ENCODE results near the gene NELFB. TPM values are rescaled to one million over a fixed set of nuclear protein-coding genes. Genes with fewer than 3 reads are reported as not detected.

Gene NELFB
- total RNA-seq, 1 experiment from 2014 or later, result 95.0 TPM

- no peak for TF ChIP-seq ZMAT4 (CRISPR knock-in tag; IDR thresholded peaks at IDR 0.05)
- TF ChIP-seq SMAD3 (CRISPR knock-in tag; IDR thresholded peaks at IDR 0.05; ENCODE audit: borderline replicate concordance), result no peak
- TF ChIP-seq NR2C2 (CRISPR knock-in tag; IDR thresholded peaks at IDR 0.05), result no peak
- TF ChIP-seq ARID4B (CRISPR knock-in tag; IDR thresholded peaks at IDR 0.05; ENCODE audit: borderline replicate concordance), result peak; percentile 84; the same call in 1 of the 2 replicates
- TF ChIP-seq NFE2L1 (CRISPR knock-in tag; IDR thresholded peaks at IDR 0.05), result no peak
- no peak for TF ChIP-seq AFF4 (CRISPR knock-in tag; IDR thresholded peaks at IDR 0.05; ENCODE audit: borderline replicate concordance)
- no peak for TF ChIP-seq NR3C1 (CRISPR knock-in tag; conservative IDR thresholded peaks at IDR 0.05; ENCODE audit: low read depth)
- TF ChIP-seq E2F1 (CRISPR knock-in tag; IDR thresholded peaks at IDR 0.05), result no peak
- no peak for TF ChIP-seq MXD4 (CRISPR knock-in tag; IDR thresholded peaks at IDR 0.05; ENCODE audit: borderline replicate concordance)
- TF ChIP-seq IRF1 (CRISPR knock-in tag; IDR thresholded peaks at IDR 0.05), result no peak
- TF ChIP-seq FOXK1 (CRISPR knock-in tag; IDR thresholded peaks at IDR 0.05), result no peak
- TF ChIP-seq USF1 (CRISPR knock-in tag; IDR thresholded peaks at IDR 0.05), result no peak
- TF ChIP-seq GTF2I (CRISPR knock-in tag; conservative IDR thresholded peaks at IDR 0.05), result no peak
- TF ChIP-seq IRF2 (CRISPR knock-in tag; IDR thresholded peaks at IDR 0.05; ENCODE audit: borderline replicate concordance, low read depth), result no peak
- TF ChIP-seq ERG (CRISPR knock-in tag; IDR thresholded peaks at IDR 0.05), result no peak
- 0 out of 2 replicates have a peak, but pooled peaks have one; percentile 34 for TF ChIP-seq E2F5 (CRISPR knock-in tag; IDR thresholded peaks at IDR 0.05)
- TF ChIP-seq EMX1 (CRISPR knock-in tag; IDR thresholded peaks at IDR 0.05), result no peak
- no peak for TF ChIP-seq NFATC4 (CRISPR knock-in tag; IDR thresholded peaks at IDR 0.05)
- TF ChIP-seq ZBTB43 (CRISPR knock-in tag; IDR thresholded peaks at IDR 0.05), result no peak
- TF ChIP-seq ZNF512 (CRISPR knock-in tag; IDR thresholded peaks at IDR 0.05; ENCODE audit: borderline replicate concordance), result no peak
- TF ChIP-seq RELA (CRISPR knock-in tag; IDR thresholded peaks at IDR 0.05; ENCODE audit: borderline replicate concordance), result no peak
- no peak for TF ChIP-seq SMAD4 (CRISPR knock-in tag; IDR thresholded peaks at IDR 0.05)
Observed at GRCh38 chr9:137236238-137236935, 18.7 kb upstream of the NELFB start (continued).

Data from WTC11 (cell line).